ENCODE data around the gene UNKL.

- TF ChIP-seq CTCF (conservative IDR thresholded peaks at IDR 0.05 in 1 of 2, IDR thresholded peaks at IDR 0.05 in 1 of 2; ENCODE audit: extremely low read depth in 1 of 2, insufficient read depth in 1 of 2, low read depth in 1 of 2, low read length in 2 of 2): no peak
- no peak for TF ChIP-seq EZH2 (IDR thresholded peaks at IDR 0.05; ENCODE audit: borderline replicate concordance, low read length)
Observed at GRCh38 chr16:1378804-1379303, 35.6 kb downstream of the UNKL start.
